ENCODE results near the gene STMP1. TPM values are rescaled to one million over a fixed set of nuclear protein-coding genes. Genes with fewer than 3 reads are reported as not detected.

The STMP1 gene
- total RNA-seq, 2 donors from 2014 or later = 33.1 to 38.2 TPM

GRCh38 chr7:135711139-135711469 is 48.8 kb downstream of the STMP1 start:
- peak; percentile 27 for TF ChIP-seq CTCF (conservative IDR thresholded peaks at IDR 0.05)
- Mint-ChIP-seq H3K9me3 (no peaks in the 10 kb centered on the region), H3K4me3 (no peak overlapping the region), H3K4me1 (peaks cover 10% of the 10 kb centered on the region), H3K27me3 (ENCODE audit: insufficient read depth) (no peaks in the 10 kb centered on the region), H3K27ac (no peak overlapping the region), H3K36me3 (ENCODE audit: low read depth) (no peaks in the 10 kb centered on the region)
- Histone ChIP-seq H3K27ac (ENCODE audit: low read depth, low read length) (no peak overlapping the region), H3K9me3 (ENCODE audit: control insufficient read depth, low read length) (no peaks in the 10 kb centered on the region), H3K36me3 (ENCODE audit: control insufficient read depth, insufficient read depth, low read length) (no peaks in the 10 kb centered on the region), H3K4me1 (ENCODE audit: control insufficient read depth, insufficient read depth, low read length) (peaks cover 6% of the 10 kb centered on the region), H3K4me3 (ENCODE audit: low read length) (no peak overlapping the region), H3K27me3 (ENCODE audit: control insufficient read depth, insufficient read depth, low read length, poor library complexity, severe bottlenecking) (no peaks in the 10 kb centered on the region), H3K9ac (ENCODE audit: extremely low read depth, low read length, poor library complexity, severe bottlenecking) (no peak overlapping the region)
- WGBS, 2 experiments (ENCODE audit: insufficient coverage in 1 of 2, insufficient read length in 1 of 2) = 77 to 79% methylated on average over 6 to 8 of the region's 8 CpGs
- no peak for DNase-seq

- no peak overlapping the region for H3K4me3 Mint-ChIP-seq
- H3K36me3 Mint-ChIP-seq (ENCODE audit: low read depth) = no peaks in the 10 kb centered on the region
- peaks cover 14% of the 10 kb centered on the region for H3K4me1 Mint-ChIP-seq
Observed at GRCh38 chr7:135712182-135712782, 50.0 kb downstream of the STMP1 start.

GRCh38 chr7:135712796-135713195 is 50.5 kb downstream of the STMP1 start:
- Histone ChIP-seq H3K27me3 (ENCODE audit: control insufficient read depth, insufficient read depth, low read length, poor library complexity, severe bottlenecking) (no peaks in the 10 kb centered on the region), H3K9ac (ENCODE audit: extremely low read depth, low read length, poor library complexity, severe bottlenecking) (no peak overlapping the region), H3K4me3 (ENCODE audit: low read length) (no peak overlapping the region), H3K4me1 (ENCODE audit: control insufficient read depth, insufficient read depth, low read length) (peaks cover 6% of the 10 kb centered on the region), H3K27ac (ENCODE audit: low read depth, low read length) (no peak overlapping the region), H3K9me3 (ENCODE audit: control insufficient read depth, low read length) (no peaks in the 10 kb centered on the region), H3K36me3 (ENCODE audit: control insufficient read depth, insufficient read depth, low read length) (no peaks in the 10 kb centered on the region)
- 88 to 95% methylated on average over 2 to 7 of the region's 7 CpGs for WGBS, 2 experiments (ENCODE audit: insufficient coverage in 1 of 2, insufficient read length in 1 of 2)
- H3K9me3 Mint-ChIP-seq = no peaks in the 10 kb centered on the region
- DNase-seq = no peak
- peaks cover 14% of the 10 kb centered on the region for H3K4me1 Mint-ChIP-seq
- H3K36me3 Mint-ChIP-seq (ENCODE audit: low read depth) = no peaks in the 10 kb centered on the region
- no peak overlapping the region for H3K27ac Mint-ChIP-seq
- H3K4me3 Mint-ChIP-seq = no peak overlapping the region
- no peak for TF ChIP-seq CTCF (conservative IDR thresholded peaks at IDR 0.05)
- H3K27me3 Mint-ChIP-seq (ENCODE audit: insufficient read depth) = no peaks in the 10 kb centered on the region

More at GRCh38 chr7:135712182-135712782, 50.0 kb downstream of the STMP1 start:
- Mint-ChIP-seq H3K27ac (no peak overlapping the region), H3K9me3 (no peaks in the 10 kb centered on the region), H3K27me3 (ENCODE audit: insufficient read depth) (no peaks in the 10 kb centered on the region)
- Histone ChIP-seq H3K36me3 (ENCODE audit: control insufficient read depth, insufficient read depth, low read length) (no peaks in the 10 kb centered on the region), H3K27me3 (ENCODE audit: control insufficient read depth, insufficient read depth, low read length, poor library complexity, severe bottlenecking) (no peaks in the 10 kb centered on the region), H3K27ac (ENCODE audit: low read depth, low read length) (no peak overlapping the region), H3K9me3 (ENCODE audit: control insufficient read depth, low read length) (no peaks in the 10 kb centered on the region), H3K9ac (ENCODE audit: extremely low read depth, low read length, poor library complexity, severe bottlenecking) (no peak overlapping the region), H3K4me1 (ENCODE audit: control insufficient read depth, insufficient read depth, low read length) (peaks cover 6% of the 10 kb centered on the region), H3K4me3 (ENCODE audit: low read length) (no peak overlapping the region)
- no peak for TF ChIP-seq CTCF (conservative IDR thresholded peaks at IDR 0.05)
- 89% methylated on average over 4 of the region's 4 CpGs; no CpG with 5 or more reads in 1 of the 2 experiments for WGBS, 2 experiments (ENCODE audit: insufficient coverage in 1 of 2, insufficient read length in 1 of 2)
- no peak for DNase-seq
